ENCODE measurements around the gene RNLS.

The RNLS gene

GRCh38 chr10:88270871-88271713, 312.0 kb downstream of the RNLS start:
- TF ChIP-seq CTCF (IDR thresholded peaks at IDR 0.05; ENCODE audit: borderline replicate concordance, insufficient read depth, low read depth, low read length) = no peak
- H3K4me3 ChIP-seq (ENCODE audit: low read depth, low read length) = no peak overlapping the region

GRCh38 chr10:88270061-88270808, 312.9 kb downstream of the RNLS start:
- no peak overlapping the region for H3K4me3 ChIP-seq (ENCODE audit: low read depth, low read length)
- no peak for TF ChIP-seq CTCF (IDR thresholded peaks at IDR 0.05; ENCODE audit: borderline replicate concordance, insufficient read depth, low read depth, low read length)

- no peak overlapping the region for H3K4me3 ChIP-seq (ENCODE audit: low read depth, low read length)
- TF ChIP-seq CTCF (IDR thresholded peaks at IDR 0.05; ENCODE audit: borderline replicate concordance, insufficient read depth, low read depth, low read length) = no peak
These were observed 320.4 kb downstream of the RNLS start for GRCh38 chr10:88262591-88263234.

GRCh38 chr10:88261152-88261551, 322.0 kb downstream of the RNLS start:
- no peak overlapping the region for H3K4me3 ChIP-seq (ENCODE audit: low read depth, low read length)

GRCh38 chr10:88260329-88261051, 322.6 kb downstream of the RNLS start:
- no peak overlapping the region for H3K4me3 ChIP-seq (ENCODE audit: low read depth, low read length)
- TF ChIP-seq CTCF (IDR thresholded peaks at IDR 0.05; ENCODE audit: borderline replicate concordance, insufficient read depth, low read depth, low read length) = no peak

More at GRCh38 chr10:88261152-88261551, 322.0 kb downstream of the RNLS start:
- TF ChIP-seq CTCF (IDR thresholded peaks at IDR 0.05; ENCODE audit: borderline replicate concordance, insufficient read depth, low read depth, low read length) = no peak

GRCh38 chr10:88259381-88259780, 323.7 kb downstream of the RNLS start:
- H3K4me3 ChIP-seq (ENCODE audit: low read depth, low read length) = no peak overlapping the region
- no peak for TF ChIP-seq CTCF (IDR thresholded peaks at IDR 0.05; ENCODE audit: borderline replicate concordance, insufficient read depth, low read depth, low read length)
